Measurements from ENCODE around the gene TMEM121.
A peak's percentile ranks its signal among the peaks of the same experiment; 100 is the strongest.

The TMEM121 gene

GRCh38 chr14:105536051-105536450 is 9.7 kb downstream of the TMEM121 start (continued):
- no peak for TF ChIP-seq SNAI2 (CRISPR knock-in tag; IDR thresholded peaks at IDR 0.05)
- TF ChIP-seq ESRRG (CRISPR knock-in tag; IDR thresholded peaks at IDR 0.05), result no peak
- no peak for TF ChIP-seq PPARA (CRISPR knock-in tag; IDR thresholded peaks at IDR 0.05; ENCODE audit: borderline replicate concordance)

- no peak for ATAC-seq
- no peak for TF ChIP-seq ESRRG (CRISPR knock-in tag; IDR thresholded peaks at IDR 0.05)
- TF ChIP-seq CREB5 (CRISPR knock-in tag; IDR thresholded peaks at IDR 0.05; ENCODE audit: low read depth), result no peak
- no peak for TF ChIP-seq ISL1 (CRISPR knock-in tag; IDR thresholded peaks at IDR 0.05)
- TF ChIP-seq SNAI2 (CRISPR knock-in tag; IDR thresholded peaks at IDR 0.05), result no peak
- no peak for TF ChIP-seq ZNF565 (CRISPR knock-in tag; conservative IDR thresholded peaks at IDR 0.05; ENCODE audit: low read depth)
- no peak for TF ChIP-seq PPARA (CRISPR knock-in tag; IDR thresholded peaks at IDR 0.05; ENCODE audit: borderline replicate concordance)
- no peak for TF ChIP-seq ZFP3 (CRISPR knock-in tag; IDR thresholded peaks at IDR 0.05)
- no peak for TF ChIP-seq ZNF70 (CRISPR knock-in tag; IDR thresholded peaks at IDR 0.05)
- TF ChIP-seq TSHZ2 (CRISPR knock-in tag; IDR thresholded peaks at IDR 0.05), result no peak
- TF ChIP-seq TOX (CRISPR knock-in tag; IDR thresholded peaks at IDR 0.05; ENCODE audit: borderline replicate concordance), result no peak
- TF ChIP-seq CSRNP3 (CRISPR knock-in tag; IDR thresholded peaks at IDR 0.05), result no peak
- no peak for TF ChIP-seq RARB (CRISPR knock-in tag; IDR thresholded peaks at IDR 0.05)
- TF ChIP-seq ZC3H10 (CRISPR knock-in tag; IDR thresholded peaks at IDR 0.05), result no peak
- TF ChIP-seq ZFP30 (CRISPR knock-in tag; IDR thresholded peaks at IDR 0.05), result no peak
- no peak for TF ChIP-seq BACH2 (CRISPR knock-in tag; IDR thresholded peaks at IDR 0.05; ENCODE audit: borderline replicate concordance)
- TF ChIP-seq OSR1 (CRISPR knock-in tag; IDR thresholded peaks at IDR 0.05), result no peak
Observed at GRCh38 chr14:105536691-105537579, 10.6 kb downstream of the TMEM121 start.

GRCh38 chr14:105537580-105538474 is 11.4 kb downstream of the TMEM121 start:
- peak; percentile 92 for ATAC-seq
- TF ChIP-seq ZNF70 (CRISPR knock-in tag; IDR thresholded peaks at IDR 0.05), result no peak

GRCh38 chr14:105538481-105539049 is 12.2 kb downstream of the TMEM121 start:
- TF ChIP-seq CREB5 (CRISPR knock-in tag; IDR thresholded peaks at IDR 0.05; ENCODE audit: low read depth) (no peak), ZFP30 (CRISPR knock-in tag; IDR thresholded peaks at IDR 0.05) (no peak), ZNF565 (CRISPR knock-in tag; conservative IDR thresholded peaks at IDR 0.05; ENCODE audit: low read depth) (no peak), ARNTL (CRISPR knock-in tag; IDR thresholded peaks at IDR 0.05; ENCODE audit: borderline replicate concordance, low read depth) (no peak), ZFP3 (CRISPR knock-in tag; IDR thresholded peaks at IDR 0.05) (no peak), OSR1 (CRISPR knock-in tag; IDR thresholded peaks at IDR 0.05) (no peak), CSDC2 (CRISPR knock-in tag; IDR thresholded peaks at IDR 0.05) (no peak), BACH2 (CRISPR knock-in tag; IDR thresholded peaks at IDR 0.05; ENCODE audit: borderline replicate concordance) (no peak), RARB (CRISPR knock-in tag; IDR thresholded peaks at IDR 0.05) (no peak), ZNF8 (CRISPR knock-in tag; IDR thresholded peaks at IDR 0.05) (no peak), TCF4 (CRISPR knock-in tag; IDR thresholded peaks at IDR 0.05; ENCODE audit: borderline replicate concordance) (no peak), SNAI2 (CRISPR knock-in tag; IDR thresholded peaks at IDR 0.05) (no peak)
- no peak for ATAC-seq
